ENCODE results near the gene SH2B2. TPM values are rescaled to one million over a fixed set of nuclear protein-coding genes. Genes with fewer than 3 reads are reported as not detected.

The SH2B2 gene
- total RNA-seq, 3 donors from 2014 or later (not counting 1 experiment from before 2014, with no cell fraction given): 1.6 to 2.9 (median 2.0) TPM

DNA sequence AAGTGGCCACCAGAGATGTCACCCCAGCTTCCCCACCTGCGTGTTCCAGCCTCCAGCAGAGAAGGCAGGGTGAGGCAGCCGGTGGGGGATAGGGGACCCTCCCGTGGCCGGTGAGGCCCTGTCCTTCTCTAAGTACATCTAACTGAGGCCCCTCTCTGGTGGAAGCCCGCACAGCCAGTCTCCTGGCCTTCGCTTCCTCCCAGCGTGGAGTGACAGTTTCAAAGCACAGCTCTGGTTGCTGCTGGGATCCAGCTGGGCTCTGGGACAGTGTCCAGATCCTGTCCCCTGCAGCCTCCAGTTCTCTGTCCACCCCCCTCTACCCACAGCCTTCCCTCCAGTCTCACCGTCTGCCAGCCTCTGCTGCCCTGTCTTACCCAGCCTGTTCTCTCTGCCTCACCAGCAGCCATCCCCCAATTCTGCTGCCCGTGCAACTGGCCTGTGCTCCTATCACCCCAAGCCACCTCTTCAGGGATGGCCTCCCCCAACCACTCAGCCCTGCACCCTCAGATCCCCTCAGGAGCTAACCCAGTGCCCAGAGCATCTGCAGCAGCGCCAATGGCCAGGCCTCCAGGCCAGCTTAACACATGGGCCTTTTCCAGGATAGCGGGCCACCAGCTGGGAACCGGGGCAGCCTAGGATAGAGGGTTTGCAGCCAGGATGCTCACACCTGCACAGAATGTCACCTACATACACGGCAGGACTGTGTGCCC is 16.3 kb upstream of the SH2B2 start:
- intact Hi-C loops (cut with micrococcal nuclease): no loop called here
- Mint-ChIP-seq H3K4me3 (no peak overlapping the region), H3K36me3 (no peaks in the 10 kb centered on the region), H3K27ac (no peak overlapping the region), H3K27me3 (ENCODE audit: low read depth in 2 of 2) (no peaks in the 10 kb centered on the region), H3K4me1 (peaks cover 0 to 5% of the 10 kb centered on the region in 2 donors), H3K9me3 (no peaks in the 10 kb centered on the region)
- TF ChIP-seq, protein P1, sequence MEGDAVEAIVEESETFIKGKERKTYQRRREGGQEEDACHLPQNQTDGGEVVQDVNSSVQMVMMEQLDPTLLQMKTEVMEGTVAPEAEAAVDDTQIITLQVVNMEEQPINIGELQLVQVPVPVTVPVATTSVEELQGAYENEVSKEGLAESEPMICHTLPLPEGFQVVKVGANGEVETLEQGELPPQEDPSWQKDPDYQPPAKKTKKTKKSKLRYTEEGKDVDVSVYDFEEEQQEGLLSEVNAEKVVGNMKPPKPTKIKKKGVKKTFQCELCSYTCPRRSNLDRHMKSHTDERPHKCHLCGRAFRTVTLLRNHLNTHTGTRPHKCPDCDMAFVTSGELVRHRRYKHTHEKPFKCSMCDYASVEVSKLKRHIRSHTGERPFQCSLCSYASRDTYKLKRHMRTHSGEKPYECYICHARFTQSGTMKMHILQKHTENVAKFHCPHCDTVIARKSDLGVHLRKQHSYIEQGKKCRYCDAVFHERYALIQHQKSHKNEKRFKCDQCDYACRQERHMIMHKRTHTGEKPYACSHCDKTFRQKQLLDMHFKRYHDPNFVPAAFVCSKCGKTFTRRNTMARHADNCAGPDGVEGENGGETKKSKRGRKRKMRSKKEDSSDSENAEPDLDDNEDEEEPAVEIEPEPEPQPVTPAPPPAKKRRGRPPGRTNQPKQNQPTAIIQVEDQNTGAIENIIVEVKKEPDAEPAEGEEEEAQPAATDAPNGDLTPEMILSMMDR (IDR thresholded peaks at IDR 0.05): no peak
- DNase-seq (no peak), ATAC-seq (no peak)
- Histone ChIP-seq H3K27ac (ENCODE audit: low read length) (no peak overlapping the region), H3K36me3 (ENCODE audit: control insufficient read depth, insufficient read depth, low read length) (no peaks in the 10 kb centered on the region), H3K27me3 (ENCODE audit: control insufficient read depth, insufficient read depth, low read length) (no peaks in the 10 kb centered on the region), H3K4me1 (ENCODE audit: control insufficient read depth, insufficient read depth, low read length) (no peaks in the 10 kb centered on the region), H3K4me3 (ENCODE audit: low read length) (no peak overlapping the region), H3K9me3 (ENCODE audit: control insufficient read depth, insufficient read depth, low read length) (no peaks in the 10 kb centered on the region)
- WGBS (ENCODE audit: insufficient coverage): 82% methylated on average over 13 of the region's 13 CpGs

DNA sequence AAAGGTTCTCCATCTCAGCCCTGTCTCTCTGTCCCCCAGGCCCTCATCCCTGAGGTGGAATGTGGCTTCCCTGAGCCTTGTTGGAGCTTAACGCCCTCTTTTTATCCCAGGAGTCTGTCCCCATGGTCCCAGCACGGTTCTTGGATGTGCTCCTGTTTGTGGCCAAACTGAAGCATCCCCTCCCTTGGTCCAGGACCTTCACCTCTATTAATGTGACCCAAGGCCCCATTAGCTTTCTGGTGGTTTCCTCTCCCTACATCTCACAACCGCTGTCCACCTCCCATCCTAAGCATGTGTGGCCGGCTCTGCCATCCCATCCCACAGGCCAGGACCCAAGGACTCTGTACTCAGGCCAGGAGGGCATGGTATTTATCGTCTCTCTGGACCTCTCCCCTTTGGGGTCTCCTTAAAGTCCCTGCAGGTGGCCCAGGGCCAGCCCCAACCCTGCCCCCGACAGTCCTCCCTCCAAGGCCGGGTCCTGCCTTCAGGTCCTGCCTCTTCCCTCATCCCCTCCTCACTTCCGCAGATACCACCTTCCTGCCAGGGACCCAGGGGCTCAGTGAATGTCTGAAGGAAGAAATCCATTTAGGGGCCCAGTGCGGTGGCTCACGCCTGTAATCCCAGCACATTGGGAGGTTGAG is 15.4 kb upstream of the SH2B2 start:
- Histone ChIP-seq H3K4me3 (ENCODE audit: low read length) (no peak overlapping the region), H3K9me3 (ENCODE audit: control insufficient read depth, insufficient read depth, low read length) (no peaks in the 10 kb centered on the region), H3K27ac (ENCODE audit: low read length) (no peak overlapping the region), H3K36me3 (ENCODE audit: control insufficient read depth, insufficient read depth, low read length) (no peaks in the 10 kb centered on the region), H3K27me3 (ENCODE audit: control insufficient read depth, insufficient read depth, low read length) (no peaks in the 10 kb centered on the region), H3K4me1 (ENCODE audit: control insufficient read depth, insufficient read depth, low read length) (no peaks in the 10 kb centered on the region)
- DNase-seq (no peak), ATAC-seq (no peak)
- 93% methylated on average over 10 of the region's 10 CpGs for WGBS (ENCODE audit: insufficient coverage)
- Mint-ChIP-seq H3K4me1 (peaks cover 0 to 5% of the 10 kb centered on the region in 2 donors), H3K27me3 (ENCODE audit: low read depth in 2 of 2) (no peaks in the 10 kb centered on the region), H3K27ac (no peak overlapping the region), H3K9me3 (no peaks in the 10 kb centered on the region), H3K36me3 (no peaks in the 10 kb centered on the region), H3K4me3 (no peak overlapping the region)
- intact Hi-C loops (cut with micrococcal nuclease): no loop called here
- TF ChIP-seq, protein P1 (IDR thresholded peaks at IDR 0.05): no peak

DNA sequence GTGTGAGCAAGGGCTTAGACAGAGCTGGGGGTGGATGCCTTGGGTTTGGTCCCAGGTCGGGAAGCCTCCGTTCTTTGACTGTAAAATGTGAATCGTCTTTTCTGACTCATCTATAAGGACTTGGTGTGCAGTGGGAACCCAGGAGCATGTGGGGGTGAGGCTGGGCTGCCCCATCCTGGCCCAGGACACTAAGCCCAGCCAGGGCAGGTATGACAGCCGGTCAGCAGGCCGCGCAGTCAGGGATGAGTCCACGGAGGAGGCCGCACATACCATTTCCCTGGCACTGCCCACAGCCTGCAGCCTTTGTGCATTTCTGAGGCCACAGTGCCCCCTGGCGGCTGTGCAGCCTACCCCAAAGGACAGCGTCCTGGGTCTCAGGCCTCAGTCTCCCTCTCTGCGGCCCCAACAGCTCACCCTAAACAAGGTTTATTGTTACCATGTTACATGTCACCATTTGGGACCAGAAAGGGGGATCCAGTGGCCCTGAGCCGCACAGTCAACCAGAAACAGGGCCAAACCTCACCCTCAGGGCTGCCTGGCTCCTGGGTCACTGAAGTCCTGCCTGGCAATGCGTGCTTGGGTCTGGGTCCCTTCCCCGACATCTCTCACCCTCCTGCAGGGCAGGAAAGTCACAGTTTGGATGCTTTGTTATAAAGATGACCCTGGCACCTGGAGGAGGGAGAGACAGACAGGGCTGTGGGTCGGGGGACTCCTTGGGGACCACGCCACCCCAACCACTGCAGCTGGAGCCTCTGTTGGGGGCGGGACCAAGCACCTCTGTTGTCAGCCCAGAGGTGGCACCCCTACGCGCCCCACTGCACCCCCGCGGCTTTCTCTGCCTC is 14.4 kb upstream of the SH2B2 start:
- Mint-ChIP-seq H3K4me1 (peaks cover 0 to 5% of the 10 kb centered on the region in 2 donors), H3K27me3 (ENCODE audit: low read depth in 2 of 2) (no peaks in the 10 kb centered on the region), H3K36me3 (no peaks in the 10 kb centered on the region), H3K9me3 (no peaks in the 10 kb centered on the region), H3K27ac (no peak overlapping the region), H3K4me3 (no peak overlapping the region)
- peak; percentile 62 to 92 (median 73) for ATAC-seq
- no peaks in the 10 kb centered on the region for H3K36me3 ChIP-seq (ENCODE audit: control insufficient read depth, insufficient read depth, low read length)
- H3K4me1 ChIP-seq (ENCODE audit: control insufficient read depth, insufficient read depth, low read length): no peaks in the 10 kb centered on the region
- WGBS (ENCODE audit: insufficient coverage): 56% methylated on average over 21 of the region's 21 CpGs
- no peaks in the 10 kb centered on the region for H3K9me3 ChIP-seq (ENCODE audit: control insufficient read depth, insufficient read depth, low read length)
- no peak overlapping the region for H3K27ac ChIP-seq (ENCODE audit: low read length)
- H3K4me3 ChIP-seq (ENCODE audit: low read length): no peak overlapping the region
- no peaks in the 10 kb centered on the region for H3K27me3 ChIP-seq (ENCODE audit: control insufficient read depth, insufficient read depth, low read length)
- DNase-seq: peak; percentile 75 to 84
- TF ChIP-seq, protein P1 (IDR thresholded peaks at IDR 0.05): peak; percentile 87
- intact Hi-C loops (cut with micrococcal nuclease): loop anchor here (1.0 kb wide), 3 partner anchors 584 to 729 kb away; no protein-coding TSS in a partner anchor
